ENCODE data around the gene SUSD1. TPM values are rescaled to one million over a fixed set of nuclear protein-coding genes. Genes with fewer than 3 reads are reported as not detected.

Gene SUSD1
- total and polyA plus RNA-seq, 9 of the 15 experiments (the other 6 are each of a cell fraction or from before 2014, with no cell fraction given) = 10.9 to 44.4 (median 36.1) TPM

DNA sequence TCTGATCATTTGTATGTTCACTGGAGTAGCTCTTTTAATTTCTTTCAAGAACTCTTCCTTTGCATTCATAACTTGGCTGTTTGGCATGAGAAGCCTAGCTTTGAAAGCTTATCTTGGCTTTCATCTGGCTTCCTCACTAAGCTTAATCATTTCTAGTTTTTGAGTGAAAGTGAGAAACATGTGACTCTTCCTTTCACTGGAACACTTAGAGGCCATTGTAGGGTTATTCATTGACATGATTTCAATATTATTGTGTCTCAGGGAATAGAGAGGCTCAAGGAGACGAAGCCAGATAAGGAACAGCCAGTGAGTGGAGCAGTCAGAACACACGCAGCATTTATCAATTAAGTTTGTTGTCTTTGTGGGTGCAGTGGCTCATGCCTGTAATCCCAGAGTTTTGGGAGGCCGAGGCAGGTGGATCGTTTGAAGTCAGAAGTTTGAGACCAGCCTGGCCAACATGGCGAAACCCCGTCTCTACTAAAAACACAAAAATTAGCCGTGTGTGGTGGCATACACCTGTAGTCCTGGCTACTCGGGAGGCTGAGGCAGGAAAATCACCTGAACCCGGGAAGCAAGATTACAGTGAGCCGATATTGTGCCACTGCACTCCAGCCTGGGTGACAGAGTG lies 180.2 kb downstream of the SUSD1 start (continued):
- TF ChIP-seq SPI1 (IDR thresholded peaks at IDR 0.05; ENCODE audit: borderline replicate concordance, low read depth, low read length) (no peak), NFE2 (IDR thresholded peaks at IDR 0.05; ENCODE audit: low read depth) (no peak), ZKSCAN3 (CRISPR knock-in tag; IDR thresholded peaks at IDR 0.05) (no peak), ZNF583 (CRISPR knock-in tag; IDR thresholded peaks at IDR 0.05) (no peak), TAF15 (IDR thresholded peaks at IDR 0.05; ENCODE audit: low read depth, low read length) (no peak), MEF2D (tag; conservative IDR thresholded peaks at IDR 0.05; ENCODE audit: low read depth) (no peak), FOSL1 (tag; conservative IDR thresholded peaks at IDR 0.05) (peak; percentile 37; the same call in 1 of the 2 replicates), ZNF274 (IDR thresholded peaks at IDR 0.05; ENCODE audit: borderline replicate concordance, low read depth, low read length) (no peak), SMAD1 (IDR thresholded peaks at IDR 0.05; ENCODE audit: low read depth, low read length, partially characterized antibody) (no peak), FOXK2 (conservative IDR thresholded peaks at IDR 0.05 in 1 of 2, IDR thresholded peaks at IDR 0.05 in 1 of 2; ENCODE audit: low read depth in 2 of 2) (no peak), ZNF766 (CRISPR knock-in tag; conservative IDR thresholded peaks at IDR 0.05) (peak; percentile 16; the same call in 1 of the 2 replicates), KAT2B (IDR thresholded peaks at IDR 0.05; ENCODE audit: low read depth, low read length) (no peak), RFX1 (IDR thresholded peaks at IDR 0.05) (no peak), EWSR1 (IDR thresholded peaks at IDR 0.05; ENCODE audit: borderline replicate concordance, low read depth, partially characterized antibody) (no peak)
- TF ChIP-seq, protein P1, sequence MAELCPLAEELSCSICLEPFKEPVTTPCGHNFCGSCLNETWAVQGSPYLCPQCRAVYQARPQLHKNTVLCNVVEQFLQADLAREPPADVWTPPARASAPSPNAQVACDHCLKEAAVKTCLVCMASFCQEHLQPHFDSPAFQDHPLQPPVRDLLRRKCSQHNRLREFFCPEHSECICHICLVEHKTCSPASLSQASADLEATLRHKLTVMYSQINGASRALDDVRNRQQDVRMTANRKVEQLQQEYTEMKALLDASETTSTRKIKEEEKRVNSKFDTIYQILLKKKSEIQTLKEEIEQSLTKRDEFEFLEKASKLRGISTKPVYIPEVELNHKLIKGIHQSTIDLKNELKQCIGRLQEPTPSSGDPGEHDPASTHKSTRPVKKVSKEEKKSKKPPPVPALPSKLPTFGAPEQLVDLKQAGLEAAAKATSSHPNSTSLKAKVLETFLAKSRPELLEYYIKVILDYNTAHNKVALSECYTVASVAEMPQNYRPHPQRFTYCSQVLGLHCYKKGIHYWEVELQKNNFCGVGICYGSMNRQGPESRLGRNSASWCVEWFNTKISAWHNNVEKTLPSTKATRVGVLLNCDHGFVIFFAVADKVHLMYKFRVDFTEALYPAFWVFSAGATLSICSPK (IDR thresholded peaks at IDR 0.05; ENCODE audit: borderline replicate concordance) = no peak
- TF ChIP-seq, protein P2, sequence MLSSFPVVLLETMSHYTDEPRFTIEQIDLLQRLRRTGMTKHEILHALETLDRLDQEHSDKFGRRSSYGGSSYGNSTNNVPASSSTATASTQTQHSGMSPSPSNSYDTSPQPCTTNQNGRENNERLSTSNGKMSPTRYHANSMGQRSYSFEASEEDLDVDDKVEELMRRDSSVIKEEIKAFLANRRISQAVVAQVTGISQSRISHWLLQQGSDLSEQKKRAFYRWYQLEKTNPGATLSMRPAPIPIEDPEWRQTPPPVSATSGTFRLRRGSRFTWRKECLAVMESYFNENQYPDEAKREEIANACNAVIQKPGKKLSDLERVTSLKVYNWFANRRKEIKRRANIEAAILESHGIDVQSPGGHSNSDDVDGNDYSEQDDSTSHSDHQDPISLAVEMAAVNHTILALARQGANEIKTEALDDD (IDR thresholded peaks at IDR 0.05) = no peak
- TF ChIP-seq, protein P3, sequence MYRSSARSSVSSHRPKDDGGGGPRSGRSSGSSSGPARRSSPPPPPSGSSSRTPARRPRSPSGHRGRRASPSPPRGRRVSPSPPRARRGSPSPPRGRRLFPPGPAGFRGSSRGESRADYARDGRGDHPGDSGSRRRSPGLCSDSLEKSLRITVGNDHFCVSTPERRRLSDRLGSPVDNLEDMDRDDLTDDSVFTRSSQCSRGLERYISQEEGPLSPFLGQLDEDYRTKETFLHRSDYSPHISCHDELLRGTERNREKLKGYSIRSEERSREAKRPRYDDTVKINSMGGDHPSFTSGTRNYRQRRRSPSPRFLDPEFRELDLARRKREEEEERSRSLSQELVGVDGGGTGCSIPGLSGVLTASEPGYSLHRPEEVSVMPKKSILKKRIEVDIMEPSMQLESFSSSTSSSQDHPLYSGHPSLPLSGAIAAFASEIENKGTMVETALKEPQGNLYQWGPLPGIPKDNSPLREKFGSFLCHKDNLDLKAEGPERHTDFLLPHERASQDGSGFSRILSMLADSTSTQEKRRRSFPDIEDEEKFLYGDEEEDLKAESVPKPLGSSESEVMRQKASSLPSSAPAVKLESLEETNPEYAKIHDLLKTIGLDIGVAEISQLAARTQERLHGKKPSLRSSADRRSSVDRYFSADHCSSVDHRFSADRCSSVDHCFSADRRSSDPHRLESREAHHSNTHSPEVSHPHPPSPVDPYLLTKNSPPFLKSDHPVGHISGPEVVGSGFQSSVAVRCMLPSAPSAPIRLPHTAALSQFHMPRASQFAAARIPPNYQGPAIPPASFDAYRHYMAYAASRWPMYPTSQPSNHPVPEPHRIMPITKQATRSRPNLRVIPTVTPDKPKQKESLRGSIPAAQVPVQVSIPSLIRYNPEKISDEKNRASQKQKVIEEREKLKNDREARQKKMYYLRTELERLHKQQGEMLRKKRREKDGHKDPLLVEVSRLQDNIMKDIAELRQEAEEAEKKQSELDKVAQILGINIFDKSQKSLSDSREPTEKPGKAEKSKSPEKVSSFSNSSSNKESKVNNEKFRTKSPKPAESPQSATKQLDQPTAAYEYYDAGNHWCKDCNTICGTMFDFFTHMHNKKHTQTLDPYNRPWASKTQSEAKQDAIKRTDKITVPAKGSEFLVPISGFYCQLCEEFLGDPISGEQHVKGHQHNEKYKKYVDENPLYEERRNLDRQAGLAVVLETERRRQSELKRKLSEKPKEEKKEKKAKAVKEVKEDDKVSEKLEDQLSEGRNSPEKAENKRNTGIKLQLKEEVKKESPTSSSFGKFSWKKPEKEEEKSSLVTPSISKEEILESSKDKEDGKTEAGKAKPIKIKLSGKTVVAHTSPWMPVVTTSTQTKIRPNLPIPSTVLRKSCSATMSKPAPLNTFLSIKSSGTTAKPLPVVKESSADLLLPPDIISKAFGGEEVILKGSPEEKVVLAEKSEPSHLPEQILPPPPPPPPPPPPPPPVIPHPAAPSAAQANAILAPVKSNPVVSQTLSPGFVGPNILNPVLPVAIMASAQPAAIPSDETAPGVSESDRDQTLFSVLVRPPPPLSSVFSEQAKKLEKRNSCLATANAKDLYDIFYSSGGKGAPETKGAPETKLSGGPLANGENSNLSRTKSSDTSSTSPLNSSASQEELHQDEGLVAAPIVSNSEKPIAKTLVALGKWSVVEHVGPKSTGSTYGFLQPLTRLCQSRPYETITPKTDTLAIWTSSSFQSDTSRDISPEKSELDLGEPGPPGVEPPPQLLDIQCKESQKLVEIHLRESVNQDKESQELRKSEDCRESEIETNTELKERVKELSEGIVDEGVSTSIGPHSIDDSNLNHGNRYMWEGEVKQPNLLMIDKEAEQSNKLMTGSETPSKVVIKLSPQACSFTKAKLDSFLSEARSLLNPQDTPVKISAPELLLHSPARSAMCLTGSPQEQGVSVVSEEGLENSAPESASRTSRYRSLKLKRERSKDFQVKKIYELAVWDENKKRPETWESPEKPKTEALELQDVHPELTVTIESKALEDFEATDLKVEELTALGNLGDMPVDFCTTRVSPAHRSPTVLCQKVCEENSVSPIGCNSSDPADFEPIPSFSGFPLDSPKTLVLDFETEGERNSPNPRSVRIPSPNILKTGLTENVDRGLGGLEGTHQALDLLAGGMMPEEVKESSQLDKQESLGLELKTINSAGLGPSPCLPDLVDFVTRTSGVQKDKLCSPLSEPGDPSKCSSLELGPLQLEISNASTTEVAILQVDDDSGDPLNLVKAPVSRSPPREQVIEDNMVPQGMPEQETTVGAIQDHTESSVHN (IDR thresholded peaks at IDR 0.05; ENCODE audit: borderline replicate concordance in 1 of 2, low read depth in 1 of 2) = no peak

Measured in K562 (cell line).